HG03095 (cell line): ENCODE results near the gene CNTRL.
"Not testable (repeated sequence)": the region's sequence is repeated elsewhere in the genome, so short reads cannot be mapped to it uniquely, and the experiment has no call there.

Experiments used
- ATAC-seq: cut with Tn5 transposase; IDR thresholded peaks from one replicate; pipeline ENCODE4 v1.9.1; 2021; ENCODE audit warnings: moderate library complexity; ENCODE audit not compliant: unreplicated experiment

The CNTRL gene

DNA sequence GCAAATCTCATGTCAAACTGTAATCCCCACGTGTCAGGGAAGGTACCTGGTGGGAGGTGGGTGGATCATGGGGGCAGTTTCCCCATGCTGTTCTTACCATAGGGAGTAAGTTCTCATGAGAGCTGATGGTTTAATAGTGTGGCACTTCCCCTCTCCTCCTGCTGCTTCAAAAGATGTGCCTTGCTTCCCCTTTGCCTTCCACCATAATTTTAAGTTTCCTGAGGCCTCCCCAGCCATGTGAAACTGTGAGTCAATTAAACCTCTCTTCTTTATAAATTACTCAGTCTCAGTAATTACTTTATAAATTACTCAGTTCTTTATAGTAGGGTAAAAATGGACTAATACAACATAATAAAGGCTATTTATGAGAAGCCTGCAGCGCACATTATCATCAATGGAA is 7.1 kb upstream of the CNTRL start:
- ATAC-seq: no peak

DNA sequence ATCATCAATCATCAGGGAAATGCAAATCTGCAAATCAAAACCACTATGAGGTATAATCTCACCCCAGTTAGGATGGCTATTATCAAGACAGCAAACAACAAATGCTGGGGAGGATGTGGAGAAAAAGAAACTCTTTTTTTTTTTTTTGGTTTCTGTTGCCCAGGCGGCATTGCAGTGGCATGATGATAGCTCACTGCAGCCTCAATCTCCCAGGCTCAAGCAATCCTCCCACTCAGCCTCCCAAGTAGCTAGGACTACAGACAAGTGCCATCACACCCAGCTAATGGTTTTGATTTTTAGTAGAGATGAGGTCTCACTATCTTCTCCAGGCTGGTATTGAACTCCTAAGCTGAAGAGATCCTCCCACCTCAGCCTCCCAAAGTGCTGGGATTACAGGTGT is 5.4 kb upstream of the CNTRL start:
- ATAC-seq: no peak

DNA sequence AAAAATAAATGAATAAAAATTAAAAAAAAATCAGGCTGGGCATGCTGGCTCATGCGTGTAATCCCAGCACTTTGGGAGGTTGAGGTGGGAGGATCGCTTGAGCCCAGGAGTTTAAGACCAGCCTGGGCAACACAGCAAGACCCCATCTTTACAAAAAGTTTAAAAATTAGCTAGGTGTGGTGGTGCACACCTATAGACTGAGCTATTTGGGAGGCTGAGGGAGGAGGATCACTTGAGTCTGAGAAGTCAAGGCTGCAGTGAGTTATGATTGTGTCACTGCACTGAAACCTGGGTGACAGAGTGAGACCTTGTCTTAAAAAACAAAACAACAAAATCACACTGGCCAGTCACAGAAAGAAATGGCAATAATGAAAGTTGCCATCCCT is 3.4 kb upstream of the CNTRL start:
- no peak for ATAC-seq

DNA sequence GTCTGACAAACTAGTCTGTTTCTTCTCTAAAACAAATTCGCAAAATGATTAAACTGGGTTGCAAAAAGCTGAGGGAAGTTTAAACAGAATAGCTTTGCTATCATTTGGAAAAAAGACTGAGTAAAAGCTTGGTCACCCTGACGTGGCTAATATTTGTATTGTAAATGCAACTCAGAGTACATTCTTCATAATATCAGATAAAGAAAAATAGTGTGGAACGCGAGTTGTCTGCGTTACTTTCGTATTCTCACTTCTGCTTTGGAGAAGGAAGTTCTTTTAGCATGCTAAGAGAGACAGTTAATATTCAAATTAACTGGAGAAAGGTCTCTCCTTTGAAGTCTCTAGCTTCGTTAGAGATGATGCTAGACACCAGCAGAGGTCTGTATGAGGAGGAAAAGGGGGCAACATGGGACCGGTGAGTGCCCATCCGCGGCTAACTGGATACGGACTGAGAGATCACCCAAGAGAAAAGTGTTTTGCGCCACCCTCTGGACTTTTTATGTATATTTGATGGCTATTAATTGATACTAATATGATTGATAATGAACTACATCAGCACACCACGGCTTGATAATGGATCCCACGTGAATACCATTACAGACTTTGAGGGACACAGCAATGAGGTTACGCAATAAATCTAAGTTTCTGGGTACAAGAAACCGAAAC is 2.9 kb upstream of the CNTRL start:
- peak; percentile 32 for ATAC-seq

DNA sequence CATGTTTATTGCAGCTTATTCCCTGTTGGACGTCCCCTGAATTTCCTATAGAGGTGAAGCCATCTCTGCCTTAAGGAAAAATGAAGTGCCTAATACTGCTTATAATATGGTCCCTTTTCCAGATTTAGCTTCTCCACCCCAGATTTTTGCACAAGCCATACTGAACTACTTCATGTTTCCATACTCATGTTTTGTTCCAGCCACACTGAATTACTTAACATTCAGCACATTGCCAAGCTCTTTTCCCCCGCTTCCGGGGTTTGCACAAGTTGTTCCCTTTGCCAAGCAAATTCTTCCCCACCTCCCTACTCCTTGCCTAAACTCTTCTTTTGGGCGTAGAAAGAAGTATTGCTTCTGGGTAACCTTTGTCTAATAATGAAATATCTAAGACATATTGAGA is 1.7 kb upstream of the CNTRL start:
- ATAC-seq: no peak

DNA sequence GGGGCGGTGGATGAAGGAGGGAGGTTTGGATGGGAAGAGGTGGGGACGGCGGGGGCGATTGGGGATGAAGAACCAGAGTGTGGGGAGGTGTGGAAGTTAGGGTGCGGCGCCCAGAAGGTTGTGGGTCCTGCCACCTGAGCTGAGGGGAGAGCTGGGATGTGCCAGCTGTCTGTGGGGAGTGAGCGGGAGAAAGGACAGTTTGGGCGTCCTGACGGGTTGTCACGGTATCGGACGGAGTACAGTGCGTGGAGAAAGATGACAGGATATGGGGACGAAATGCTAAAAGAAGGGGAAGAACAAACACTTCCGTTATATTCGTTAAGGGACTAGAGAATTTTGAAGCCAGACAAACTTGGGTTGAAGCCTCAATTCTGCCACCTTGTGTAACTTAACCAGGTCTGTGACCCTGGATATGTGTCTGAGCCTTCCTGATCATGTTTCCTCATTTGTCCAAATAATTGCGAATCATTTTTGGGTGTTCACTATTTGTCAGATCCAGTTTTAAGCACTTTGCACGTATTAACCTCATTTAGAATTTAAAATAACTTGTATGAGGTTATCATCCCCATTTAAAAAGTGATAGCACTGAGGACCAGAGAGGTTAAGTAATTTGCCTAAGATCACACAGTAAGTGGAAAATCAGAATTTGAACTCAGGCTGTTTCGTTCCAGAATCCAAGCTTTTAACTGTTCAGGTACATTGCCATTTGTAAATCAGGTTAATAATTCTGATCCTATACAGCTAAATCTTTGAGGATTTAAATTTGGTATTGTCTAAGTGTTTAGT is 689 bp downstream of the CNTRL start:
- ATAC-seq: peak; percentile 8

DNA sequence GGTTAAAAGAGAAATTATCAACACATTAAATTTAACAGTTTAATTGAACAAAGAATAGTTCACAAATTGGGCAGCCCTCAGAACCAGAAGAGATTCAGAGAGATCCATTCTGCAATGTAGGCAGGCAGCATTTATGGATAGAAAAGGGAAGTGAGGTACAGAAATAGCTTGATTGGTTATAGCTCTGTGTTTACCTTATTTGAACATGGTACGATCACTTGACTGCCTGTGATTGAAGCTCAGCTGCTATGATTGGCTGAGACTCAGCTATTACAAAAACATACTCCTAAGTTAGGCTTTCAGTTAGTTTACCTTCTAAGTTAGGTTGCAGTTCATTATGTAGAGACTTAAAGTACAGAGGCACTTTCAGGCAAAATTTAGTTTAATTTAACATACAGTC is 7.3 kb downstream of the CNTRL start:
- ATAC-seq: no peak

DNA sequence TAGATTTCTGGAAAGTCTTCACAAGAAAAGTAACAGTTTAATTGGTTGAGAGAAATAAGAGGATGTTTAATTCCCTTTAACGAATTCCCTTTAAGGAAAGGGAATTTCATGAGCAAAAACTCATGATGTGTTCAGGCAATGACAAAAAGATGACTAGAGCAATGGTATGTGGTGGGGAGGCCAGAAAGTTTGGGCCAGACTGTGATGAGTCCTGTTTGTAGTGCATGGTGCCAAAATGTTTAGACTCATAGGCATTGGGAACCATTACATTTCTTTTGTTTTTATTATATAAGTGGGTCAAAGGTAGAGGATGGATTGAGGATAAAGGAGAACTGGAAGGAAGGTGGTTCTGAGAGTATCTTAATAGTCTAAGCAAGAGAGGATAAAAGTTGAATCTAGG is 10.9 kb downstream of the CNTRL start:
- no peak for ATAC-seq

GRCh38 chr9:121088576-121088975 is 13.8 kb downstream of the CNTRL start:
- ATAC-seq: no peak

DNA sequence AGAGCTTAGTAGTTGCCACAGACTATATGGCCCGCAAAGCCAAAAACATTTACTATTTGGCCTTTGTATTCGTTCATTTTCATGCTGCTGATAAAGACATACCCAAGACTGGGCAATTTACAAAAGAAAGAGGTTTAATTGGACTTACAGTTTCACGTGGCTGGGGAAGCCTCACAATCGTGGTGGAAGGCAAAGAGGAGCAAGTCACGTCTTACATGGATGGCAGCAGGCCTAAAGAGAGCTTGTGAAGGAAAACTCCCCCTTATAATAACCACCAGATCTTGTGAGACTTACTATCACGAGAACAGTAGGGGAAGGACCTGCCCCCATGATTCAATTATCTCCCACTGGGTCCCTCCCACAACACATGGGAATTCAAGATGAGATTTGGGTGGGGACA is 16.0 kb downstream of the CNTRL start:
- not testable (repeated sequence) for ATAC-seq

DNA sequence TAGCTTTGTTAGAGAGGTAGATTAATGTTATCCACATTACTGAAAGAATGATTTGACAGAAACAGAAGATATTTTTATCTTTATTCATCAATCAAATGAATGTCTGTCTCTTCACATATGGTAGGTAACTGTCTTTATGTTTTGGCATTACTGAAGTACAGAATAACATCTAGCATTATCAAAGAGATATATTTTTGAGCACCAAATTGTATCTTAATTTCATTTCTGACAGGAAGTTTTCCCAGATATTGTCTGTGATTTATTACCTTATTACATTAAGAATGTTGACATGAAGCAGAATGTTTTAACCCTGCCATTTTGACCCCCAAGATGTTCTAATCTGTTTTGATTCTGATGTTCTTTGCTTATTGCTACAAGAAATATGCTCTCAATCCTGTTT is 20.3 kb downstream of the CNTRL start:
- no peak for ATAC-seq

DNA sequence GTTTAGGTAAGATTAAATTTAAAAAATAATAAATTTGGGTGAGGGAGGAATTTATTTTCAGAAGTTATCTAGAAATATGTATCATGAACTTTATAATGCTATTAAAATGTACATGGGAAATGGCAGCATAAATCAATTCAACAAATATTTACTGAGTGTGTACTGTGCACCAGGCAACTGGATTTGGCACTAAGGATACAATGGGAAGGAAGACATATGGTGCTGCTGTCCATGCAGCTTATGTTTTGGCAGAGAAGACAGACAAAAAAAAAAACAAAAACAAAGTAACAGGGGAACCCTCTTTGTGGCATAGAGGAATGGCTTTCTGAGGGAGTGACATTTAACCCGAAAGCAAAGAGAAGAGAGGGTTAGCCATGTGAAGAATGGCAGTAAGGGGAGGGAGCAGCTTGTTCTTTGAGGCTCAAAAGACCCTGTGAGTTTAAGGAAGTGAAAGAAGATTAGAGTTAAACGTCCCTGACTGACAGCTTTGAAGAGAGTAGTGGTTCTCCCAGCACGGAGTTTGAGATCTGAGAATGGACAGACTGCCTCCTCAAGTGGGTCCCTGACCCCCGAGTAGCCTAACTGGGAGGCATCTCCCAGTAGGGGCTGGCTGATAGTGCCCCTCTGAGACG is 23.9 kb downstream of the CNTRL start:
- no peak for ATAC-seq

DNA sequence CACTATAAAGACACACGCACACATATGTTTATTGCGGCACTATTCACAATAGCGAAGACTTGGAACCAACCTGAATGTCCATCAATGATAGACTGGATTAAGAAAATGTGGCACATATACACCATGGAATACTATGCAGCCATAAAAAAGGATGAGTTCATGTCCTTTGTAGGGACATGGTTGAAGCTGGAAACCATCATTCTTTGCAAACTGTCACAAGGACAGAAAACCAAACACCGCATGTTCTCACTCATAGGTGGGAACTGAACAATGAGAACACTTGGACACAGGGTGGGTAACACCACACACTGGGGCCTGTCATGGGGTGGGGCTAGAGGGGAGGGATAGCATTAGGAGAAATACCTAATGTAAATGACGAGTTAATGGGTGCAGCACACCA is 29.3 kb downstream of the CNTRL start:
- not testable (repeated sequence) for ATAC-seq

- ATAC-seq: no peak
Measured at GRCh38 chr9:121105531-121105930, 30.8 kb downstream of the CNTRL start.

- ATAC-seq: no peak
Measured at GRCh38 chr9:121107029-121107428, 32.3 kb downstream of the CNTRL start.

- ATAC-seq: no peak
Measured at GRCh38 chr9:121107881-121108280, 33.1 kb downstream of the CNTRL start.

DNA sequence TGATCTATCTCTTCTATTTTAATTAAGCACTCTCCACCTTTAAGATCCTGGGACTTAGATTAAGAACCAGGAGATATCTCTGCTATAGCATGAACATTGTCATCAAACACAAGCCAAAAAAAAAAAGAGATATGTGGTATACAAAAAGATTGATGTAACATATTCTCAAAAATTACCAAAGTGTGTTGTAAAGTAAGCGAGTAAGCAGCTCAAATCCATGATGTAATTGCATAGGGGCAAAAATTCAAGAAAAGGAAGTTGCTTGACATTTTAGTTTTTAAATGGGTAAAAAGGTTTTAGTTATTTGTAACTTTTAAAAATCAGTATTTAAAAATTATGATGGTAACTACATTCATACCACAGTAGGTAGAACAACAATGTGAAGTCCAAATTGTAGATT is 40.7 kb downstream of the CNTRL start:
- ATAC-seq: no peak

GRCh38 chr9:121118266-121118665 is 43.5 kb downstream of the CNTRL start:
- ATAC-seq: no peak

DNA sequence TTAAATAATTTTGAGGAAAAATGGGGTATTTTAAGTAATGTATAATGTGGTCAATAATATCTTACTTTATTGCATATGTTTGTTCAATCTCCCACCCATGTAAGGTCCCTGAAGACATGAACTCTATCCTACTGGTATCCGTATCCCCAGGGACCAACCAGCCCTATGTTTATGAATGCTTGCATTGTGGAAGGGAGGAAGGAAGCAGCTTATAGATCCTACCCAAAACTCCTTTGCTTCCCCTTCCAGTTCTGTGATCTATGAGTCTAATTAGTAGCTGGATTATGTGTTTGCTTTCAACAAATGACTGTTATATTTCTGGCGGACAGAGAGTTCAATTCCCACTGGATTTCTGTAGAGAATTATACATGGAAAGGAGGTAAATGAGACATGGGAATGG is 45.6 kb downstream of the CNTRL start:
- ATAC-seq: no peak

DNA sequence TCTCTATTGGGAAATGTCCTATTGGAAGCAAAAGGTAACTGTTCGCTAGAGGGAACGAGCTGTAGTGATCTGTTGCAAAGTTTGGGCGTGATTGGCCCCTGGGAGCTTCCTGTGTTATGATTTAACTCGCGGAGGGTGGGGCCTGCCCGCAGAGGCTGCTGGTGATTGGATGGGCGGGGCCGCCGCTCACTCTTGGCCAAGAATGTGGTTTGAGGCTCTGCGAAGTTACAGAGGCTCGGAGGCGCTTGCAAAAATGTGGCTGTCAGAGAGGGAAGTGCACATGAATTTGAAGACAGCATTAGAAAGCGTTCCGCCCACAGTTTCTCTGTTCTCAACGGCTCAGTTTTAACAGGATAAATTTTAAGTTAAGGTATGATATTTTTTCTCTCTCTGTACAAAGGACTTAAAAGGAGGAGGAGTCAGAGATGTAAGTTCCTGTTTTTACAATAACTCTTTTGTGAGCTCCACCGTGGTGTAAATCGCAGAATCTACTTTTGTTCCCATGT is 46.9 kb downstream of the CNTRL start:
- peak; percentile 99 for ATAC-seq

DNA sequence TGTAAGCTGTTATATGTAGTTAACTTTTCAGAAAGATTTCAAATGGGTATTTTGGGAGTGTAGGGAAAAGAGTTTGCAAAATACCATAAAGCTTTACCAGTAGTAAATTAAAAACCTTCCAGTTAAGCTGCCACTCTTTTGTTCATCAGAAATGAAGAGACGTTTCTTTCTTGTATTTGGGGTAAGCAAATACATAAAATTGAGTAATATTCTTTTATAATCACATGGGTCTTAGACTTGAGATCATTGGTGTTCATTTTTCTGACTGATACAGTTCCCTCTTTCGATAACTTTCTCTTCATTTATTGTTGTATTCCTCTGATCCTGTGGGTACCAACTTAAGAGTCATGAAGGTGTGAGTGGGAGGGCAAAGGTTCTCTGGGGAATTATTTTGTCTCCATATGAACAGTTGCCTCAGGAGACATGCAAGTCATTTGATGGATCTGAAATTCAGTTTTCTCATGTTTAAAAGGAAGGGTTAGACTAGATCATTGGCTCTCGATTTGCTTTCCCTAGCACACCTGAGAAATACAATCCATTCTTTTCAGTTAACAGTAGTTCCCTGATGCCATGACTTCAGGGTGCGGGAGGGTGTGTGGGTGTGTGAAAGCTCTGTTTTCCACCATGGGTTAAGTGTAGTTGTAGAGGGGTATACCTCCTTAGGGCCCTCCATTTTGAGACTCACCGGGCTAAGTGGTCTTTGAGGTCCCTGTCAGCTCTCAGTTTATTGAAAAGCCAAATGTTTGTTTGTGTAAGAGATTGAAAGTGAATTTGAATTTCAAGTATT is 47.7 kb downstream of the CNTRL start:
- no peak for ATAC-seq
